B cell (primary cell): ENCODE results near the gene EZH1. TPM values are rescaled to one million over a fixed set of nuclear protein-coding genes. Genes with fewer than 3 reads are reported as not detected.

Source experiments
- ATAC-seq: fragments of 200-7000 bp; cut with Tn5 transposase; one replicate; pipeline ENCODE4 v1.10.0; 2021; ENCODE audit warnings: low read depth, mild to moderate bottlenecking, moderate number of reproducible peaks, moderate library complexity
- CTCF ChIA-PET: fragments of 350-600 bp; sonication (Branson Sonifier 250); formaldehyde crosslinking; loops from one replicate; lab custom pipeline; 2021; ENCODE audit warnings: antibody characterized with exemption, inconsistent platforms; lab: Charles Lee
- POLR2A ChIA-PET: fragments of 350-600 bp; sonication (Branson Sonifier 250); formaldehyde crosslinking; loops from one replicate; lab custom pipeline; 2021; ENCODE audit warnings: antibody characterized with exemption; lab: Charles Lee
- DNase-seq: peaks from one replicate; pipeline ENCODE4 v3.0.0; 2013
- H2AFZ ChIP-seq: 2 replicates; pipeline ENCODE4 v1.6.1; 2012; ENCODE audit warnings: mild to moderate bottlenecking, low read depth, low read length; ENCODE audit not compliant: insufficient read depth, poor library complexity, severe bottlenecking
- H3K27ac ChIP-seq, 2 donors: 1 replicate in 1 of 2; 2 replicates in 1 of 2; pipeline ENCODE4 v1.5.1; 2012 to 2013; ENCODE audit warnings: low read length in 2 of 2, mild to moderate bottlenecking in 2 of 2, moderate library complexity in 1 of 2
- H3K27me3 ChIP-seq, 4 experiments: fragments of 200-600 bp in 1 of 4; sonication (generic) in 1 of 4; replicated peaks in 1 of 4; 1 replicate in 2 of 4; 2 replicates in 2 of 4; pipeline versions ENCODE4 v1.6.1 to v1.7.0; 2013 to 2016; ENCODE audit warnings: low read length in 3 of 4, mild to moderate bottlenecking in 2 of 4, mixed read lengths in 1 of 4, moderate library complexity in 1 of 4; ENCODE audit not compliant: insufficient read depth in 4 of 4, control insufficient read depth in 3 of 4; ENCODE audit errors: control extremely low read depth in 1 of 4
- H3K36me3 ChIP-seq, 2 experiments: replicated peaks in 1 of 2; 1 replicate in 1 of 2; 2 replicates in 1 of 2; pipeline versions ENCODE4 v1.6.1 to v1.7.1; 2013; ENCODE audit warnings: low read length in 1 of 2; ENCODE audit not compliant: insufficient read depth in 2 of 2, control insufficient read depth in 1 of 2; ENCODE audit errors: control extremely low read depth in 1 of 2, extremely low read depth in 1 of 2
- H3K4me1 ChIP-seq, 2 donors: fragments of 200-600 bp in 1 of 2; sonication (generic) in 1 of 2; 1 replicate in 1 of 2; 2 replicates in 1 of 2; pipeline versions ENCODE4 v1.5.1 to v1.6.1; 2013 to 2017; ENCODE audit warnings: low read length in 2 of 2; ENCODE audit not compliant: control insufficient read depth in 2 of 2, insufficient read depth in 2 of 2
- H3K4me2 ChIP-seq: replicated peaks from 2 replicates; pipeline ENCODE3; 2012; ENCODE audit warnings: mild to moderate bottlenecking, low read depth, low read length; ENCODE audit not compliant: poor library complexity, severe bottlenecking
- H3K4me3 ChIP-seq, 5 experiments: fragments of 200-600 bp in 1 of 5; sonication (generic) in 1 of 5; 1 replicate in 3 of 5; 2 replicates in 2 of 5; pipeline versions ENCODE4 v1.5.1 to v1.7.0; 2011 to 2016; ENCODE audit warnings: low read length in 4 of 5, mild to moderate bottlenecking in 4 of 5, low read depth in 2 of 5, control low read depth in 1 of 5, moderate library complexity in 1 of 5; ENCODE audit not compliant: insufficient read depth in 1 of 5; ENCODE audit errors: control extremely low read depth in 1 of 5, extremely low read depth in 1 of 5
- H3K79me2 ChIP-seq: fragments of 200-600 bp; sonication (generic); one replicate; pipeline ENCODE4 v1.6.0; 2016; ENCODE audit warnings: low read length; ENCODE audit not compliant: control insufficient read depth, insufficient read depth
- H3K9ac ChIP-seq: fragments of 200-600 bp; sonication (generic); 2 replicates; pipeline ENCODE4 v1.6.1; 2017; ENCODE audit warnings: mild to moderate bottlenecking, low read length, moderate library complexity
- H3K9me3 ChIP-seq, 3 donors: one replicate each; pipeline versions ENCODE4 v1.6.1 to v1.7.1; 2013; ENCODE audit warnings: low read length in 2 of 3; ENCODE audit not compliant: control insufficient read depth in 2 of 3, insufficient read depth in 1 of 3; ENCODE audit errors: control extremely low read depth in 1 of 3
- H4K20me1 ChIP-seq: 2 replicates; pipeline ENCODE4 v1.6.0; 2012; ENCODE audit warnings: mild to moderate bottlenecking, low read length; ENCODE audit not compliant: insufficient read depth, control insufficient read depth, poor library complexity, severe bottlenecking
- H3K27ac Mint-ChIP-seq: one replicate; pipeline ENCODE4 v1.8.0; 2021; ENCODE audit warnings: mixed read lengths
- H3K27me3 Mint-ChIP-seq: one replicate; pipeline ENCODE4 v1.8.0; 2021; ENCODE audit warnings: mixed read lengths
- H3K4me1 Mint-ChIP-seq: one replicate; pipeline ENCODE4 v1.8.0; 2021; ENCODE audit warnings: mixed read lengths
- H3K4me3 Mint-ChIP-seq: one replicate; pipeline ENCODE4 v1.8.0; 2021; ENCODE audit warnings: mixed read lengths
- H3K9me3 Mint-ChIP-seq: one replicate; pipeline ENCODE4 v1.8.0; 2022; ENCODE audit warnings: mixed read lengths; ENCODE audit not compliant: insufficient read depth
- EZH2 ChIP-seq: IDR thresholded peaks from 2 replicates; pipeline ENCODE4 v1.6.1; 2012; ENCODE audit warnings: borderline replicate concordance, low read depth, mild to moderate bottlenecking, moderate library complexity, low read length; ENCODE audit not compliant: insufficient read depth, poor library complexity, severe bottlenecking
- WGBS: methylation state at CpG from one replicate; pipeline ENCODE4 v1.1.5; 2013; ENCODE audit warnings: missing lambda C conversion rate; ENCODE audit not compliant: insufficient coverage; 5-methylcytosine and 5-hydroxymethylcytosine counted together
- intact Hi-C: fragments of 100-400 bp; cut with micrococcal nuclease; formaldehyde crosslinking; loops from one replicate; pipeline ENCODE4 v1.10.0; 2022
- polyA plus RNA-seq: library from polyadenylated mRNA; depleted of rRNA; stranded (reverse); fragments of >200 nt; gene quantifications from 2 replicates; pipeline ENCODE4 v1.2.3, GENCODE V29; 2012
- total RNA-seq, 2 donors: library from RNA; stranded (reverse); fragments of 120-200 nt in 1 of 2; gene quantifications; 1 replicate in 1 of 2; 2 replicates in 1 of 2; pipeline versions ENCODE4 v1.2.3 to v1.2.4, GENCODE V29; 2013 to 2022
- TF ChIP-seq, protein P1 (sequence below): fragments of 200-600 bp; IDR thresholded peaks from one replicate; pipeline ENCODE4 v1.8.0; 2022; ENCODE audit warnings: antibody characterized with exemption, mild to moderate bottlenecking

EZH1 gene
- total and polyA plus RNA-seq, 2 donors (not counting 1 experiment from before 2014, with no cell fraction given), result 115 to 169 TPM

DNA sequence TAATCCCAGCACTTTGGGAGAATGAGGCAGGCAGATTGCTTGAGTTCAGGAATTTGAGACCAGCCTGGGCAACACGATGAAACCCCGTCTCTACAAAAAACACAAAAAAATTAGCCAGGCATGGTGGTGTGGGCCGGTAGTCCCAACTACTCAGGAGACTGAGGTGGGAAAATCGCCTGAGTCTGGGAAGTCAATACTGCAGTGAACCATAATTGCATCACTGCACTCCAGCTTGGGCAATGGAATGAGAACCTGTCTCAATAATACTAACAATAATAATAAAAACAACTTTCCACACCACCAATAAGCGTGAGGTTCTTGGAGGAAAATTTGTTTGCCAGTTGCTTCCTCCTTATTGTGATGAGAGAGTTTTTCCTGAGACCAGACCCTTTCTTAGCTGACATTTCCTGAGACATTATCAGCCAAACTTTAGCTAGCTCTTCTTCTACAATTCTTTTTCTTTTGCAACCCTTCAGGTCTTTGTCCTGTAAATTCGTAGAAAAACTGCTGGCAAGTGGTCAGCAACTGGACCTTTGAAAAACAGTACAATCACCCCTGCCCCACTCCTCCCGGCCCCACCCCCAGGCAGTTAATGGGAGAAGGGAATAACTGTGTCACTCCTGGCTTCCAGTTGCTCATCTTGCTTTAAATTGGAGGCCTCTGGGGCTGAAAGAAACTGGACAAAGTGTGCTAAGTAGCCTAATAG, 3.5 kb upstream of the EZH1 start:
- ChIA-PET POLR2A (no interaction called here), CTCF (interaction anchor here (1.4 to 1.5 kb wide), 2 partner anchors 13 to 15 kb away, joined by 3 to 4 read pairs; partner anchors contain the start of gene RAMP2)
- Mint-ChIP-seq H3K4me1 (peaks cover 17% of the 10 kb centered on the region), H3K9me3 (no peaks in the 10 kb centered on the region), H3K27me3 (peaks cover 27% of the 10 kb centered on the region), H3K4me3 (no peak overlapping the region), H3K27ac (no peak overlapping the region)
- Histone ChIP-seq H3K9me3 (no peaks in the 10 kb centered on the region), H3K4me2 (no peak overlapping the region), H3K36me3 (no peaks in the 10 kb centered on the region), H3K27me3 (peaks cover 0 to 19% (median 3%) of the 10 kb centered on the region in 4 experiments), H2AFZ (no peak overlapping the region), H4K20me1 (peaks cover 4% of the 10 kb centered on the region), H3K27ac (no peak overlapping the region), H3K79me2 (peaks cover 19% of the 10 kb centered on the region), H3K4me1 (peaks cover 15 to 18% of the 10 kb centered on the region in 2 donors), H3K9ac (no peak overlapping the region), H3K4me3 (no peak overlapping the region)
- intact Hi-C loops, result loop anchor here (10.0 kb wide), 1 partner anchor 736 kb away; the partner anchor contains the start of gene DHX8
- 81% methylated on average over 4 of the region's 7 CpGs for WGBS
- DNase-seq (no peak), ATAC-seq (no peak)
- TF ChIP-seq, protein P1, sequence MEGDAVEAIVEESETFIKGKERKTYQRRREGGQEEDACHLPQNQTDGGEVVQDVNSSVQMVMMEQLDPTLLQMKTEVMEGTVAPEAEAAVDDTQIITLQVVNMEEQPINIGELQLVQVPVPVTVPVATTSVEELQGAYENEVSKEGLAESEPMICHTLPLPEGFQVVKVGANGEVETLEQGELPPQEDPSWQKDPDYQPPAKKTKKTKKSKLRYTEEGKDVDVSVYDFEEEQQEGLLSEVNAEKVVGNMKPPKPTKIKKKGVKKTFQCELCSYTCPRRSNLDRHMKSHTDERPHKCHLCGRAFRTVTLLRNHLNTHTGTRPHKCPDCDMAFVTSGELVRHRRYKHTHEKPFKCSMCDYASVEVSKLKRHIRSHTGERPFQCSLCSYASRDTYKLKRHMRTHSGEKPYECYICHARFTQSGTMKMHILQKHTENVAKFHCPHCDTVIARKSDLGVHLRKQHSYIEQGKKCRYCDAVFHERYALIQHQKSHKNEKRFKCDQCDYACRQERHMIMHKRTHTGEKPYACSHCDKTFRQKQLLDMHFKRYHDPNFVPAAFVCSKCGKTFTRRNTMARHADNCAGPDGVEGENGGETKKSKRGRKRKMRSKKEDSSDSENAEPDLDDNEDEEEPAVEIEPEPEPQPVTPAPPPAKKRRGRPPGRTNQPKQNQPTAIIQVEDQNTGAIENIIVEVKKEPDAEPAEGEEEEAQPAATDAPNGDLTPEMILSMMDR, result no peak
- no peak for TF ChIP-seq EZH2

DNA sequence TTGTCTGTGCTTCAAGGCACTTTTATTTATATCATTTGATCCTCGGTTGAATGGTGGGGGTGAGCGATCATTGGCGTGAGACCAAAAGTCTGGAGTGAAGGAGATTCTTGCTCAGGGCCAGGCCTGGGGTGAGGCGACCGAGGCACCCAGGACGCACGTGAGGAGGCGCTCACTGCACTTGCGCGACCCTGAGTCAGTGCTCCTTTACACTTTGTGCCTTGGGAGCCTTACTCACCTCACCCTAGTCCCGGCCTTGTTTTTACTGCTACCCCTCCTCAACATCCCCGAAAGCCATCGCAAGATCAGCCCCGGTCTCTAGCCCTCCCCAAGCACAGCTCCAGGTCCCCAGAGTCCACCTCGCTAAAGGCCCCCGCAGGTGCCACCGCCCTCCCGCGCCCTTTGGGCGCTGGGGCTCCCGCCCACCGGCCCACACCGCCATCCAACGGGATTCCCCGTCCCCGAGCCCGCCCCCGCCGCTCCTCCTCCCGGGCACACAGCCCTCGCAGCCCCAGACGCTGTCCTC, 496 bp downstream of the EZH1 start:
- no peaks in the 10 kb centered on the region for H3K9me3 ChIP-seq
- no peak for DNase-seq
- peaks cover 0 to 11% (median 0%) of the 10 kb centered on the region in 4 experiments for H3K27me3 ChIP-seq
- 1% methylated on average over 27 of the region's 32 CpGs for WGBS
- H3K9ac ChIP-seq, result peak overlapping the region; percentile 77
- H3K4me1 ChIP-seq, result peaks cover 25 to 27% of the 10 kb centered on the region in 2 donors
- Mint-ChIP-seq H3K4me1 (peaks cover 29% of the 10 kb centered on the region), H3K4me3 (peak overlapping the region; percentile 99), H3K27ac (peak overlapping the region; percentile 99), H3K9me3 (no peaks in the 10 kb centered on the region), H3K27me3 (peaks cover 16% of the 10 kb centered on the region)
- peaks cover 21% of the 10 kb centered on the region for H4K20me1 ChIP-seq
- peak overlapping the region; percentile 56 to 76 (median 70) for H3K4me3 ChIP-seq
- peaks cover 58% of the 10 kb centered on the region for H3K79me2 ChIP-seq
- peak overlapping the region; percentile 92 for H2AFZ ChIP-seq
- H3K36me3 ChIP-seq, result peaks cover 1 to 6% of the 10 kb centered on the region in 2 experiments
- peak overlapping the region; percentile 84 for H3K4me2 ChIP-seq
- ATAC-seq, result peak; percentile 77
- POLR2A ChIA-PET, result no interaction called here
- TF ChIP-seq EZH2, result no peak
- TF ChIP-seq, protein P1, result no peak
- H3K27ac ChIP-seq, result peak overlapping the region; percentile 67 to 92
- CTCF ChIA-PET, result interaction anchor here (1.5 to 2.5 kb wide), 3 partner anchors 16 to 166 kb away, joined by 5 to 8 read pairs (median 8); partner anchors contain the start of gene RAMP2
- intact Hi-C loops, result loop anchor here (1.0 to 10.0 kb wide), 2 partner anchors 23 to 740 kb away; partner anchors contain the start of gene DHX8
